Measurements from ENCODE around the gene KRTAP10-1. TPM values are rescaled to one million over a fixed set of nuclear protein-coding genes. Genes with fewer than 3 reads are reported as not detected.

Gene KRTAP10-1
- total RNA-seq = not detected
- long read RNA-seq = 0 reads

GRCh38 chr21:44539991-44540666 is at the start of gene KRTAP10-1:
Gene KRTAP10-1 (minus strand): TSS chr21:44540195. CDS start chr21:44540150, 45 bp downstream.
- Histone ChIP-seq H3K4me1 (no peaks in the 10 kb centered on the region), H3K27ac (replicated peaks) (no peak within 1 kb of the TSS), H3K36me3 (no peaks in the 10 kb centered on the region), H3K4me3 (no peak within 1 kb of the TSS), H3K27me3 (ENCODE audit: low read depth) (peaks cover 9% of the 10 kb centered on the region), H3K9me3 (replicated peaks) (peaks cover 9% of the 10 kb centered on the region)
- TF ChIP-seq, protein P1, sequence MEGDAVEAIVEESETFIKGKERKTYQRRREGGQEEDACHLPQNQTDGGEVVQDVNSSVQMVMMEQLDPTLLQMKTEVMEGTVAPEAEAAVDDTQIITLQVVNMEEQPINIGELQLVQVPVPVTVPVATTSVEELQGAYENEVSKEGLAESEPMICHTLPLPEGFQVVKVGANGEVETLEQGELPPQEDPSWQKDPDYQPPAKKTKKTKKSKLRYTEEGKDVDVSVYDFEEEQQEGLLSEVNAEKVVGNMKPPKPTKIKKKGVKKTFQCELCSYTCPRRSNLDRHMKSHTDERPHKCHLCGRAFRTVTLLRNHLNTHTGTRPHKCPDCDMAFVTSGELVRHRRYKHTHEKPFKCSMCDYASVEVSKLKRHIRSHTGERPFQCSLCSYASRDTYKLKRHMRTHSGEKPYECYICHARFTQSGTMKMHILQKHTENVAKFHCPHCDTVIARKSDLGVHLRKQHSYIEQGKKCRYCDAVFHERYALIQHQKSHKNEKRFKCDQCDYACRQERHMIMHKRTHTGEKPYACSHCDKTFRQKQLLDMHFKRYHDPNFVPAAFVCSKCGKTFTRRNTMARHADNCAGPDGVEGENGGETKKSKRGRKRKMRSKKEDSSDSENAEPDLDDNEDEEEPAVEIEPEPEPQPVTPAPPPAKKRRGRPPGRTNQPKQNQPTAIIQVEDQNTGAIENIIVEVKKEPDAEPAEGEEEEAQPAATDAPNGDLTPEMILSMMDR (IDR thresholded peaks at IDR 0.05; ENCODE audit: borderline replicate concordance) = no peak
- intact Hi-C loops (cut with micrococcal nuclease) = no loop called here
- no peak for DNase-seq

DNA sequence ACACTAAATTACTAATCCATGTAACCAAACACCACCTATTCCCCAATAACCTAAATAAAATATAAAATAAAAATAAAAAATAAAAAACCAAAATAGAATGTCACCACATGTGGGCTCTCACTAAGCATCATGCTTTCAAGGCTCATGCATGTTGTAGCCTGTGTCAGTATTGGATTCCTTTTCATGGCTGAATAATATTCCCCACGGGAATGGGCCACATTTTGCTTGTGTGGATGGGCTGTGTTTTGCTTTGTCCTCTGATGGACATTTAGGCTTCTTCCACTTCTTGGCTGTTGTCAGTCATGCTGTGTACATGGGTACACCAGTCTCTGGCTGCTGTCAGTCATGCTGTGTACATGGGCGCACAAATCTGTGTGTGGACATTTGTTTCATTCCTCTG is 49.1 kb upstream of the KRTAP10-1 start:
- TF ChIP-seq, protein P1 (IDR thresholded peaks at IDR 0.05; ENCODE audit: borderline replicate concordance) = no peak
- Histone ChIP-seq H3K4me1 (peaks cover 11% of the 10 kb centered on the region), H3K27me3 (ENCODE audit: low read depth) (peaks cover 43% of the 10 kb centered on the region), H3K27ac (replicated peaks) (no peak overlapping the region), H3K9me3 (replicated peaks) (peaks cover 7% of the 10 kb centered on the region), H3K4me3 (no peak overlapping the region), H3K36me3 (no peaks in the 10 kb centered on the region)
- intact Hi-C loops (cut with micrococcal nuclease) = no loop called here
- DNase-seq = no peak

DNA sequence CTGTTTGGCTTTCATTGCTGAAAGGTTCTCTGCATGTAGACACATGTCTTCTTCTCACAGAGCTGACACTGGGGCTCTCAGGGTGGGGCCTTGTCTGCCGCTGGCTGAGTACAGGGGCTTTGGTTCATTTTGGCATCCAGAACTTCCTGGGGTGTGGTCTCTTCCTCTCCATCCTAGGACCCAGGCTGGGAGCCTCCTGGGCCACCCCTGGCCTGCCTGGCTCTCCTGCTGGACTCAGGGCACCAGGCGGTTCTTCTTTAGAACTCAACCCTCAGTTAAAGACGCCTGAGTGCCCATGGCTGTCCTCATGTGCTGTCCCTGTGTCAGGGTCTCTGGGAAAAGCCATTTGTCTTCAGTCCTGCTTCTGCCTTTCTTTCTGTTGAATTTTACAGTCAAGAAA is 45.9 kb upstream of the KRTAP10-1 start:
- Histone ChIP-seq H3K9me3 (replicated peaks) (peaks cover 24% of the 10 kb centered on the region), H3K36me3 (no peaks in the 10 kb centered on the region), H3K4me1 (peaks cover 5% of the 10 kb centered on the region), H3K4me3 (no peak overlapping the region), H3K27ac (replicated peaks) (no peak overlapping the region), H3K27me3 (ENCODE audit: low read depth) (peaks cover 48% of the 10 kb centered on the region)
- DNase-seq = no peak
- intact Hi-C loops (cut with micrococcal nuclease) = no loop called here
- TF ChIP-seq, protein P1 (IDR thresholded peaks at IDR 0.05; ENCODE audit: borderline replicate concordance) = no peak

GRCh38 chr21:44583800-44584147 is 43.8 kb upstream of the KRTAP10-1 start:
- H3K27me3 ChIP-seq (ENCODE audit: low read depth) = peaks cover 40% of the 10 kb centered on the region
- peaks cover 27% of the 10 kb centered on the region for H3K9me3 ChIP-seq (replicated peaks)
- intact Hi-C loops (cut with micrococcal nuclease) = no loop called here
- H3K4me3 ChIP-seq = no peak overlapping the region
- no peak overlapping the region for H3K27ac ChIP-seq (replicated peaks)
- H3K4me1 ChIP-seq = peaks cover 5% of the 10 kb centered on the region
- no peak for DNase-seq
- H3K36me3 ChIP-seq = no peaks in the 10 kb centered on the region
- TF ChIP-seq, protein P1 (IDR thresholded peaks at IDR 0.05; ENCODE audit: borderline replicate concordance) = no peak

DNA sequence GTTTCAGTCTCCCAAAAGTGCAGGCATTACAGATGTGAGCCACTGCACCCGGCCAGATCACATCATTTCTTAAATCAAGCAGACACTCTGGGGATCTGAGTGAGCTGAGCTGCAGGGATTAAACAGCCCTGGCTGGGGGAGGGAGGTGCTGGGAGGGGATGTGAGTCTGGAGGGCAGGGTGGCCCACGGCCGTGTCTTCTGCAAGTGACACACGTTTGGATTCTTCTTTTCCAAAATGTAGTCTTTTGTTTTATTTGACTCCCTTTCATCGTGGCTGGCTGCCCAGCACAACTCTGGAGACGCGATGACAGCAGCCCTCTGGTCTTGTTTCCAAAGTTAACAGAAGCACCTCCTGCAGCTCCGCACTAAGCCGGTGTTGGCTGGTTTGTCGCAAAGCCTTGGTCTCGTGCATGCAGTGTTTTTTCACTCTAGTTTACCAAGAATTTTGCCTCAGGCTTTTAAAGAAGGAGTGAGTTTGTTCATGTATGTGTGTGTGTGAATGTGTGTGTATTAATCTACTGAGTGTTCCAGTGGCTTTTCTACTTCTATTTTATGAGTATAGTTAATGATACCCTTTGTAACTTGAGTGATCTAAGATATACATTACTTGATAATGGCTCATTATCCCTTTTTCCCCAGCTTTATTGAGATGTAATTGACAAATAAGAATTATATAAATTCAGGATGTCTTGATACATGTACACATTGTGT is 43.2 kb upstream of the KRTAP10-1 start:
- peaks cover 27% of the 10 kb centered on the region for H3K9me3 ChIP-seq (replicated peaks)
- H3K27me3 ChIP-seq (ENCODE audit: low read depth) = peaks cover 40% of the 10 kb centered on the region
- no peak overlapping the region for H3K4me3 ChIP-seq
- TF ChIP-seq, protein P1 (IDR thresholded peaks at IDR 0.05; ENCODE audit: borderline replicate concordance) = no peak
- H3K4me1 ChIP-seq = peaks cover 5% of the 10 kb centered on the region
- no peak overlapping the region for H3K27ac ChIP-seq (replicated peaks)
- H3K36me3 ChIP-seq = no peaks in the 10 kb centered on the region
- DNase-seq = no peak
- intact Hi-C loops (cut with micrococcal nuclease) = no loop called here
